Measurements from ENCODE around the gene CYP27C1. TPM values are rescaled to one million over a fixed set of nuclear protein-coding genes. Genes with fewer than 3 reads are reported as not detected.
"Not testable (repeated sequence)": the region's sequence is repeated elsewhere in the genome, so short reads cannot be mapped to it uniquely, and the experiment has no call there.

The CYP27C1 gene
- total RNA-seq, 2 experiments from 2014 or later, result not detected

DNA sequence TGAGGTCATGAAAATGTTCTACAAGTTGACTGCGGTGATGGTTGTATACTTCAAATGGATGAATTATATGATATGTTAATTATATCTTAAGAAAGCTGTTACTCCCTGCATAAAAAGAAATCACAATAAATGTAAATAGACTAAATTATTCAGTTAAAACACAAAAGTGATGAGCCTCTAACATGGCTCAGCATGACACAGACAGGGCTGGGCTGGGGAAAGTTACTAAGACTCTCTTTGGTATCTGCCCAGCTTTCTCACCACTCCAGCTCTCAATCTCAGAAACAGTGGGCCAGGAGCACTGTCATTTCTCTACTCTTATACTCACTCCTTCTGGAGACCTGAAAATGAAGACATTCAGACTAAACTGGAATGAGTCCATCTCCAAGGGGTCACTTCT is 3.5 kb downstream of the CYP27C1 start:
- Mint-ChIP-seq H3K9me3 (no peaks in the 10 kb centered on the region), H3K27ac (no peak overlapping the region), H3K27me3 (peaks cover 89% of the 10 kb centered on the region), H3K36me3 (peaks cover 8% of the 10 kb centered on the region), H3K4me1 (peaks cover 12% of the 10 kb centered on the region), H3K4me3 (no peak overlapping the region)
- POLR2A ChIA-PET, result no interaction called here
- ATAC-seq (ENCODE audit: low read depth) (no peak), DNase-seq (no peak)

GRCh38 chr2:127216095-127216494 is 4.0 kb downstream of the CYP27C1 start:
- Mint-ChIP-seq H3K36me3 (peaks cover 8% of the 10 kb centered on the region), H3K9me3 (no peaks in the 10 kb centered on the region), H3K4me3 (no peak overlapping the region), H3K4me1 (peaks cover 12% of the 10 kb centered on the region), H3K27me3 (peaks cover 86% of the 10 kb centered on the region), H3K27ac (no peak overlapping the region)
- ATAC-seq (ENCODE audit: low read depth), result no peak
- DNase-seq, result no peak
- POLR2A ChIA-PET, result no interaction called here

GRCh38 chr2:127214201-127214600 is 5.9 kb downstream of the CYP27C1 start:
- H3K9me3 Mint-ChIP-seq; H3K4me1 Mint-ChIP-seq; H3K27ac Mint-ChIP-seq; H3K4me3 Mint-ChIP-seq; ATAC-seq (ENCODE audit: low read depth); DNase-seq; POLR2A ChIA-PET; H3K36me3 Mint-ChIP-seq: not testable (repeated sequence)
- peaks cover 78% of the 10 kb centered on the region for H3K27me3 Mint-ChIP-seq

GRCh38 chr2:127208313-127208712 is 11.8 kb downstream of the CYP27C1 start:
- Mint-ChIP-seq H3K27me3 (peaks cover 42% of the 10 kb centered on the region), H3K36me3 (no peaks in the 10 kb centered on the region), H3K4me3 (no peak overlapping the region), H3K27ac (no peak overlapping the region), H3K9me3 (no peaks in the 10 kb centered on the region), H3K4me1 (no peaks in the 10 kb centered on the region)
- DNase-seq (no peak), ATAC-seq (ENCODE audit: low read depth) (no peak)
- POLR2A ChIA-PET, result no interaction called here

GRCh38 chr2:127205218-127206125 is 14.6 kb downstream of the CYP27C1 start:
- no peak overlapping the region for H3K27ac Mint-ChIP-seq
- POLR2A ChIA-PET, result no interaction called here
- H3K4me1 Mint-ChIP-seq, result no peaks in the 10 kb centered on the region
- ATAC-seq (ENCODE audit: low read depth), result no peak
- DNase-seq, result no peak
- H3K27me3 Mint-ChIP-seq, result peaks cover 27% of the 10 kb centered on the region
- H3K4me3 Mint-ChIP-seq, result no peak overlapping the region
- no peaks in the 10 kb centered on the region for H3K36me3 Mint-ChIP-seq
- no peaks in the 10 kb centered on the region for H3K9me3 Mint-ChIP-seq

GRCh38 chr2:127201452-127201851 is 18.6 kb downstream of the CYP27C1 start:
- H3K9me3 Mint-ChIP-seq, result no peaks in the 10 kb centered on the region
- POLR2A ChIA-PET, result no interaction called here
- H3K27ac Mint-ChIP-seq, result no peak overlapping the region
- H3K27me3 Mint-ChIP-seq, result peaks cover 13% of the 10 kb centered on the region
- H3K4me3 Mint-ChIP-seq, result no peak overlapping the region
- H3K4me1 Mint-ChIP-seq, result peaks cover 5% of the 10 kb centered on the region
- ATAC-seq (ENCODE audit: low read depth) (no peak), DNase-seq (no peak)
- H3K36me3 Mint-ChIP-seq, result no peaks in the 10 kb centered on the region

DNA sequence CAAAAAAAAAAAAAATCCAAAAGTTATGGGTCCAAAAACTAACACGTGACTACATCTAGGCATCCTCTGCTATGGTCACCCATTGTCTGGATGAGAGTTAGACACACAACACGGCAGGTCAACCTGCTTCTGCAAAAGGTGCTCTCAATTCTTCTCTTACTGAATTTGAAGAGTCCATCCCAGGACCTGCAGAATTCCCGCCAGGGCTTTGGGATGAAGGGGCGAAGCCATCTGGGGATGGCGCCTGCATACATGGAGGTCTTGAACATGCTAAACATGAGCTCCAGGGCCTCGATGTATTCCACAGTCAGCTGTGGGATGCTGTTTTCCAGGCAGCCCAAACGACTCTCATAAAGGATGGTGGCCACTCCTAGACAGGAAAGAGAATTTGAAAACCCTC is 19.1 kb downstream of the CYP27C1 start:
- no peak overlapping the region for H3K27ac Mint-ChIP-seq
- POLR2A ChIA-PET, result no interaction called here
- H3K9me3 Mint-ChIP-seq, result no peaks in the 10 kb centered on the region

DNA sequence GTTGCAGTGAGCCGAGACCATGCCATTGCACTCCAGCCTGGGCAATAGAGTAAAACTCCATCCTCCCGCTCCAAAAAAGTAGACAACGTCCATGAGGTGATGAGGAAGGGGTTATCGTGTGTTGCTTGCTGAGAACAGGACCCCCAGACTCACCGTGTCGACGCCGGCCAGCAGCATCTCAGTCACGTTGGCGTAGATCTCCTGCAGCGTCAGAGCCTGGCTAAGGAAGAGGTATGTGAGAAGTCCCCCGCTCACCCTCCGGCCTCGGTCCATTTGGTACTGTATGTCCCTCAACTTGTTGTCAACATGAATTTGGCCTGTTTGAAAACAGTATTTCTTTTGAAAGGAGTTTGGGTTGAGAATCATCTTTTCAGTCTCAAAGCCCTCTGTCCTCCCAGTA is 20.9 kb downstream of the CYP27C1 start:
- H3K27me3 Mint-ChIP-seq, result peaks cover 8% of the 10 kb centered on the region
- no peaks in the 10 kb centered on the region for H3K9me3 Mint-ChIP-seq
- H3K4me3 Mint-ChIP-seq, result no peak overlapping the region
- H3K36me3 Mint-ChIP-seq, result no peaks in the 10 kb centered on the region
- POLR2A ChIA-PET, result no interaction called here
- DNase-seq (no peak), ATAC-seq (ENCODE audit: low read depth) (no peak)
- no peak overlapping the region for H3K27ac Mint-ChIP-seq
- peaks cover 5% of the 10 kb centered on the region for H3K4me1 Mint-ChIP-seq

More for the DNA sequence above, 19.1 kb downstream of the CYP27C1 start:
- DNase-seq (no peak), ATAC-seq (ENCODE audit: low read depth) (no peak)
- Mint-ChIP-seq H3K27me3 (peaks cover 10% of the 10 kb centered on the region), H3K4me1 (peaks cover 5% of the 10 kb centered on the region), H3K4me3 (no peak overlapping the region), H3K36me3 (no peaks in the 10 kb centered on the region)

GRCh38 chr2:127197475-127198385 is 22.4 kb downstream of the CYP27C1 start:
- peak; percentile 64 for DNase-seq

DNA sequence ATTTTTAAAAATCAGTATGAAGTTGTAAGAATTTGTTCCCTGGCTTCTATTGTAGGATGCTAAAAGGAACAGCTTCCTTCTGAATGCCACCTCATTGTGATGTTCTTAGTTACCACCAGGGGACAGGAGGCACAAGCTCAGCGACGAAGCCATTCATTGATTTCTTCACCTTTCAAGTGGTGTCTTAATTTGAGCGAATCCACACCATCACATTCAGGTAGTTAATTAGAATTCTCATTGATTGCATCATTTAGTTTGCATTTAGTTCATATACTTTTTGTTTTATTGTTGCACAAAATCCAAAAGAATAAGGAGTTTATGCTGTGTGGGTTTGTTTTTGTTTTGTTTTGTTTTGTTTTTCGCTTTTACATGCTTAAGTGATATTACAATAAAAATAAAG is 23.1 kb downstream of the CYP27C1 start:
- ATAC-seq (ENCODE audit: low read depth), result no peak
- H3K4me1 Mint-ChIP-seq, result peaks cover 5% of the 10 kb centered on the region
- H3K36me3 Mint-ChIP-seq, result no peaks in the 10 kb centered on the region
- H3K4me3 Mint-ChIP-seq, result no peak overlapping the region
- H3K9me3 Mint-ChIP-seq, result no peaks in the 10 kb centered on the region
- H3K27ac Mint-ChIP-seq, result no peak overlapping the region
- POLR2A ChIA-PET, result no interaction called here
- DNase-seq, result no peak
- no peaks in the 10 kb centered on the region for H3K27me3 Mint-ChIP-seq

More at GRCh38 chr2:127197475-127198385, 22.4 kb downstream of the CYP27C1 start:
- Mint-ChIP-seq H3K27ac (no peak overlapping the region), H3K36me3 (no peaks in the 10 kb centered on the region), H3K4me3 (peak overlapping the region; percentile 72), H3K27me3 (no peaks in the 10 kb centered on the region), H3K9me3 (no peaks in the 10 kb centered on the region), H3K4me1 (peaks cover 5% of the 10 kb centered on the region)
- POLR2A ChIA-PET, result no interaction called here
- ATAC-seq (ENCODE audit: low read depth), result peak; percentile 92

DNA sequence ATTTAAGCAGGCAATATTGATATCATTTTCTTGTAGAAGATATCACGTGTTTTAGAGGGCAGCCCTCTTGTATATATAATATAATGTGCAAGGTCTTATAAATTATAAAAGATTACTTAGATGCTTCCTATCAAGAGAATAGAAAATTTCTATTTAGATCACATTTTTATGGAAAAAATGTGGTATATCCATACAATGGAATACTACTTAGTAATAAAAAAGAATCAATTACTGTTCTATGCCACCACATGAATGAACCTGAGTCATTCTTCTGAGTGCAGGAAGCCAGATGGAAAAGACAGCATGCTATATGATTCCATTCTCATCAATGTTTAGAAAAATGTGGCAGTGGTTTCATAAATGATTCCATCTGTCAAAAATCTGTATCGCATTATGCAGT is 23.6 kb downstream of the CYP27C1 start:
- H3K4me3 Mint-ChIP-seq, result no peak overlapping the region
- ATAC-seq (ENCODE audit: low read depth) (no peak), DNase-seq (no peak)
- H3K9me3 Mint-ChIP-seq, result no peaks in the 10 kb centered on the region
- peaks cover 5% of the 10 kb centered on the region for H3K4me1 Mint-ChIP-seq
- POLR2A ChIA-PET, result no interaction called here
- no peak overlapping the region for H3K27ac Mint-ChIP-seq
- H3K36me3 Mint-ChIP-seq, result no peaks in the 10 kb centered on the region
- H3K27me3 Mint-ChIP-seq, result no peaks in the 10 kb centered on the region

GRCh38 chr2:127195140-127196074 is 24.7 kb downstream of the CYP27C1 start:
- H3K27me3 Mint-ChIP-seq, result no peaks in the 10 kb centered on the region
- H3K36me3 Mint-ChIP-seq, result no peaks in the 10 kb centered on the region
- peaks cover 5% of the 10 kb centered on the region for H3K4me1 Mint-ChIP-seq
- POLR2A ChIA-PET, result no interaction called here
- H3K9me3 Mint-ChIP-seq, result no peaks in the 10 kb centered on the region
- H3K27ac Mint-ChIP-seq, result no peak overlapping the region
- ATAC-seq (ENCODE audit: low read depth), result no peak
- H3K4me3 Mint-ChIP-seq, result no peak overlapping the region
- no peak for DNase-seq

- Mint-ChIP-seq H3K36me3 (no peaks in the 10 kb centered on the region), H3K27ac (no peak overlapping the region), H3K9me3 (no peaks in the 10 kb centered on the region), H3K27me3 (no peaks in the 10 kb centered on the region), H3K4me1 (peaks cover 5% of the 10 kb centered on the region), H3K4me3 (no peak overlapping the region)
- DNase-seq, result no peak
- ATAC-seq (ENCODE audit: low read depth), result no peak
- POLR2A ChIA-PET, result interaction anchor here (0.7 kb wide), 1 partner anchor 79 kb away, joined by 3 read pairs; no protein-coding TSS in a partner anchor
Observed at GRCh38 chr2:127194447-127194846, 25.7 kb downstream of the CYP27C1 start.

Data from activated naive CD8-positive, alpha-beta T cell treated with anti-CD3 and anti-CD28 coated beads, Interleukin-2, amount 10 ng/mL, durations not matched to agents 7 days and 5 days (primary cell).